K562 (cell line): ENCODE measurements around the gene C1R. TPM values are rescaled to one million over a fixed set of nuclear protein-coding genes. Genes with fewer than 3 reads are reported as not detected.
A peak's percentile ranks its signal among the peaks of the same experiment; 100 is the strongest.

ENCODE experiments used
- ATF1 ChIP-seq, 2 experiments: fragments of 450-650 bp in 1 of 2; IDR thresholded peaks; 2 replicates each; pipeline ENCODE4 v1.6.1; 2016; ENCODE audit warnings: missing compliant biosample characterization in 1 of 2, missing genetic modification characterization in 1 of 2
- EGR1 ChIP-seq: fragments of 450-650 bp; conservative IDR thresholded peaks from 2 replicates; pipeline ENCODE4 v1.6.1; 2017; ENCODE audit warnings: mild to moderate bottlenecking
- ELF1 ChIP-seq: fragments of 200-800 bp; sonication (Bioruptor generic); IDR thresholded peaks from 2 replicates; pipeline ENCODE4 v1.6.1; 2016; ENCODE audit warnings: missing genetic modification characterization, missing compliant biosample characterization
- ELF4 ChIP-seq: fragments of 450-650 bp; formaldehyde crosslinking; IDR thresholded peaks from 2 replicates; pipeline ENCODE4 v1.4.0; 2022; ENCODE audit warnings: missing genetic modification characterization
- ETS1 ChIP-seq: conservative IDR thresholded peaks from 2 replicates; pipeline ENCODE4 v1.6.1; 2011; ENCODE audit warnings: low read depth, mild to moderate bottlenecking, low read length; ENCODE audit not compliant: control insufficient read depth
- FOS ChIP-seq: IDR thresholded peaks from 3 replicates; pipeline ENCODE4 v1.6.1; 2011; ENCODE audit not compliant: insufficient read length; ENCODE audit errors: extremely low read depth
- HOXB6 ChIP-seq: fragments of 250-450 bp; sonication (Bioruptor Pico); IDR thresholded peaks from 2 replicates; pipeline ENCODE4 v1.5.1; 2022; ENCODE audit warnings: mild to moderate bottlenecking, borderline replicate concordance
- HSF4 ChIP-seq: fragments of 250-450 bp; sonication (Bioruptor Pico); IDR thresholded peaks from 2 replicates; pipeline ENCODE4 v2.1.2; 2022; ENCODE audit warnings: mild to moderate bottlenecking, moderate library complexity, borderline replicate concordance
- IFI16 ChIP-seq: fragments of 250-450 bp; sonication (Bioruptor Pico); IDR thresholded peaks from 2 replicates; pipeline ENCODE4 v2.1.2; 2022; ENCODE audit warnings: mild to moderate bottlenecking, inconsistent platforms
- MCM7 ChIP-seq, 2 experiments: fragments of 450-650 bp; IDR thresholded peaks; 2 replicates each; pipeline ENCODE4 v1.6.1; 2016 to 2018
- NCOA4 ChIP-seq: fragments of 450-650 bp; IDR thresholded peaks from 2 replicates; pipeline ENCODE4 v1.6.1; 2018; ENCODE audit warnings: mild to moderate bottlenecking; ENCODE audit not compliant: partially characterized antibody
- NFE2 ChIP-seq: IDR thresholded peaks from 2 replicates; pipeline ENCODE4 v1.6.1; 2014; ENCODE audit warnings: antibody characterized with exemption, low read depth
- POLR2AphosphoS2 ChIP-seq: IDR thresholded peaks from 2 replicates; pipeline ENCODE4 v1.6.1; 2012; ENCODE audit warnings: low read length, improper control_type of control experiment
- POLR2AphosphoS5 ChIP-seq: IDR thresholded peaks from 2 replicates; pipeline ENCODE4 v1.6.1; 2011; ENCODE audit warnings: mild to moderate bottlenecking, low read depth, low read length, moderate library complexity; ENCODE audit not compliant: control insufficient read depth, insufficient read depth
- SMARCE1 ChIP-seq: fragments of 450-650 bp; IDR thresholded peaks from 2 replicates; pipeline ENCODE4 v1.7.1; 2016; ENCODE audit warnings: mild to moderate bottlenecking
- SRSF9 ChIP-seq: fragments of 200-400 bp; formaldehyde crosslinking; IDR thresholded peaks from 2 replicates; pipeline ENCODE4 v1.6.1; 2017; ENCODE audit warnings: low read depth, low read length, borderline replicate concordance
- TFE3 ChIP-seq: fragments of 450-650 bp; formaldehyde crosslinking; IDR thresholded peaks from 2 replicates; pipeline ENCODE4 v1.4.0; 2020; ENCODE audit warnings: mild to moderate bottlenecking, mixed read lengths
- ZNF146 ChIP-seq: IDR thresholded peaks from one replicate; pipeline ENCODE4 v1.6.1; 2018; ENCODE audit warnings: missing compliant biosample characterization; ENCODE audit not compliant: unreplicated experiment
- ZNF175 ChIP-seq: fragments of 200-800 bp; sonication (Bioruptor generic); IDR thresholded peaks from 2 replicates; pipeline ENCODE4 v1.6.1; 2016; ENCODE audit warnings: low read depth, mild to moderate bottlenecking, missing genetic modification characterization, missing compliant biosample characterization
- ZNF589 ChIP-seq: fragments of 200-800 bp; sonication (Bioruptor generic); IDR thresholded peaks from 2 replicates; pipeline ENCODE4 v1.6.1; 2016; ENCODE audit warnings: low read depth, missing genetic modification characterization, missing compliant biosample characterization
- ZNF592 ChIP-seq: fragments of 450-650 bp; IDR thresholded peaks from 2 replicates; pipeline ENCODE4 v1.6.1; 2017; ENCODE audit warnings: antibody characterized with exemption, mild to moderate bottlenecking
- polyA plus RNA-seq, 8 experiments: library from polyadenylated mRNA; depleted of rRNA in 4 of 8; stranded (reverse) in 5 of 8; unstranded in 3 of 8; fragments of >200 nt; fragmentation: Nextera tagmentation in 2 of 8; fragmentation: Illumina TruSeq in 1 of 8; extraction: Ambion mirVana in 2 of 8; extraction: Trizol in 1 of 8; gene quantifications; 2 replicates each; pipeline versions ENCODE4 v1.2.1 to v1.2.3, GENCODE V29; 2011 to 2014; ENCODE audit warnings: inconsistent platforms in 1 of 8, missing spikeins in 1 of 8
- total RNA-seq, 7 experiments: library from RNA; depleted of rRNA in 6 of 7; stranded (reverse); fragments of >200 nt in 6 of 7; fragmentation: Illumina TruSeq in 2 of 7; extraction: Trizol in 2 of 7; gene quantifications; 2 replicates each; pipeline versions ENCODE4 v1.2.1 to v1.2.3, GENCODE V29; 2011 to 2021; ENCODE audit warnings: low replicate concordance in 1 of 7

The C1R gene
- total and polyA plus RNA-seq, 9 of the 15 experiments (the other 6 are each of a cell fraction or from before 2014, with no cell fraction given), result 0.07 to 1.0 (median 0.33) TPM; not detected in 1

GRCh38 chr12:7108003-7108795 is 16.0 kb upstream of the C1R start (continued):
- no peak for TF ChIP-seq ATF1 (CRISPR knock-in tag; IDR thresholded peaks at IDR 0.05)
- no peak for TF ChIP-seq ATF1 (tag; IDR thresholded peaks at IDR 0.05)
- no peak for TF ChIP-seq NFE2
- no peak for TF ChIP-seq SMARCE1
- peak; percentile 76 for TF ChIP-seq EGR1
- no peak for TF ChIP-seq ELF4 (CRISPR knock-in tag)
- no peak for TF ChIP-seq HOXB6 (CRISPR knock-in tag)
- TF ChIP-seq IFI16 (CRISPR knock-in tag), result no peak
- TF ChIP-seq POLR2AphosphoS5, result peak; percentile 63
- no peak for TF ChIP-seq ZNF592
- no peak for TF ChIP-seq ZNF175 (CRISPR knock-in tag)
- TF ChIP-seq POLR2AphosphoS2, result no peak
- TF ChIP-seq ETS1, result peak; percentile 77; the same call in 1 of the 2 replicates
- TF ChIP-seq ELF1, result no peak
- no peak for TF ChIP-seq FOS
- no peak for TF ChIP-seq ZNF146 (CRISPR knock-in tag)
- TF ChIP-seq ZNF589 (CRISPR knock-in tag), result no peak
- no peak for TF ChIP-seq MCM7 (IDR thresholded peaks at IDR 0.05)
- no peak for TF ChIP-seq SRSF9
- TF ChIP-seq HSF4 (CRISPR knock-in tag), result no peak
- TF ChIP-seq NCOA4, result no peak
- TF ChIP-seq TFE3 (CRISPR knock-in tag), result no peak
